ENCODE measurements around the gene CCDC33. TPM values are rescaled to one million over a fixed set of nuclear protein-coding genes. Genes with fewer than 3 reads are reported as not detected.

Gene CCDC33
- polyA plus RNA-seq, 1 of the 3 experiments (the other 2 are of a cell fraction) = 4.0 TPM

DNA sequence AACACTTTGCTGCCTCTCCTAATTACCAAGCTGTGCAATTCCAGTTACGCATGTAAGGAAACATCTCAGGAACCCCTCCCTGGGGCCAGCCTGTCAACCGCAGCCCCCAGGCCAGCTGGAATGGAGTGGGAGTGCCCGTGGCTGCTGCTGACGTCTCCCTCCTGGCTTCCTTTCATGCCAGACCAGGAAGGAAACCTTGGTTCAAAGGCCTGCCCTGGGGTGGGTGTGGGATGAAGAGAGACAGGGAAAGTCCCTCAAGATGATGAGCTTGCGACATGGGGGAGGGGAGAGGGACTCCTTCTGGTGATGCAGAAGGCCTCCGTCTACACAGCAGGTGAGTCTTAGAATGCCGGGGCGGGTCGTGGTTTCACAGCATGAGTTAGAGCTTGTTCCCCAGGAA is 142.7 kb downstream of the CCDC33 start (continued):
- TF ChIP-seq, protein P1, sequence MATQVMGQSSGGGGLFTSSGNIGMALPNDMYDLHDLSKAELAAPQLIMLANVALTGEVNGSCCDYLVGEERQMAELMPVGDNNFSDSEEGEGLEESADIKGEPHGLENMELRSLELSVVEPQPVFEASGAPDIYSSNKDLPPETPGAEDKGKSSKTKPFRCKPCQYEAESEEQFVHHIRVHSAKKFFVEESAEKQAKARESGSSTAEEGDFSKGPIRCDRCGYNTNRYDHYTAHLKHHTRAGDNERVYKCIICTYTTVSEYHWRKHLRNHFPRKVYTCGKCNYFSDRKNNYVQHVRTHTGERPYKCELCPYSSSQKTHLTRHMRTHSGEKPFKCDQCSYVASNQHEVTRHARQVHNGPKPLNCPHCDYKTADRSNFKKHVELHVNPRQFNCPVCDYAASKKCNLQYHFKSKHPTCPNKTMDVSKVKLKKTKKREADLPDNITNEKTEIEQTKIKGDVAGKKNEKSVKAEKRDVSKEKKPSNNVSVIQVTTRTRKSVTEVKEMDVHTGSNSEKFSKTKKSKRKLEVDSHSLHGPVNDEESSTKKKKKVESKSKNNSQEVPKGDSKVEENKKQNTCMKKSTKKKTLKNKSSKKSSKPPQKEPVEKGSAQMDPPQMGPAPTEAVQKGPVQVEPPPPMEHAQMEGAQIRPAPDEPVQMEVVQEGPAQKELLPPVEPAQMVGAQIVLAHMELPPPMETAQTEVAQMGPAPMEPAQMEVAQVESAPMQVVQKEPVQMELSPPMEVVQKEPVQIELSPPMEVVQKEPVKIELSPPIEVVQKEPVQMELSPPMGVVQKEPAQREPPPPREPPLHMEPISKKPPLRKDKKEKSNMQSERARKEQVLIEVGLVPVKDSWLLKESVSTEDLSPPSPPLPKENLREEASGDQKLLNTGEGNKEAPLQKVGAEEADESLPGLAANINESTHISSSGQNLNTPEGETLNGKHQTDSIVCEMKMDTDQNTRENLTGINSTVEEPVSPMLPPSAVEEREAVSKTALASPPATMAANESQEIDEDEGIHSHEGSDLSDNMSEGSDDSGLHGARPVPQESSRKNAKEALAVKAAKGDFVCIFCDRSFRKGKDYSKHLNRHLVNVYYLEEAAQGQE (IDR thresholded peaks at IDR 0.05; ENCODE audit: low read depth, low read length) = no peak
- no peak for TF ChIP-seq TAF1 (IDR thresholded peaks at IDR 0.05; ENCODE audit: borderline replicate concordance, low read depth, low read length)

DNA sequence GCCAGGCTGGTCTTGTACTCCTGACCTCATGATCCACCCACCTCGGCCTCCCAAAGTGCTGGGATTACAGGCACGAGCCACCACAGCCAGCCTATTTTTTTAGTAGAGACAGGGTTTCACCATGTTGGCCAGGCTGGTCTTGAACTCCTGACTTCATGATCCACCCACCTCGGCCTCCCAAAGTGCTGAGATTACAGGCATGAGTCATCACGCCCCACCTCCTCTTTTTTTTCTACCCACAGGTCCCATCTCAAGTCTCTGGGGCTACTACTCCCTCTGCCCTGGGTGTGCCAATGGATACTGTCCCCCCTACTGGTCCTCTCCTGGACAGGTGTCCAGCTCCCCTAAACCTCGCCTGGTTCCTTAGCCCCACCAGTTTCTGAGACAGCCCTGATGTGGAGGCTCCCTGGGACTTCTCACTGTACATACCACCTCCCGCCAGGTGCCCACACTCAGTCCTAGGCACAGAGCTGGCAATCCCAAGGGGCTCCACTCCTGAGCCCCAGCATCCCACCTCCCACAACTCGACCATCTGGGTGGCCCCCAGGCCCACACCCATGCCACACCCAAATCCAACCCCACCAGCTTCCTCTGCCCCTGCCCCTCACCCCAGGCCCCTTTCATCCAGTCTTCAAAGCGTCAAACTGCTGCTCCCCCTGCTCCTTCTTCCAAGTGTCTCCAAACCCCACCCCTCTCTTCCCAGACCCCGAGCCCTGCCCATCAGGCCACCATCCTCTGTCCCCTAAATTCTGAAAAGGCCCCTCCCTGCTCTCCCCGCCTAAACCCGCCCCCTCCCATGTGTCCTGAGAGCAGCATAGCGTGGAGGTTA is 144.4 kb downstream of the CCDC33 start:
- 54% methylated on average over 11 of the region's 12 CpGs for WGBS (ENCODE audit: low lambda C conversion rate)

DNA sequence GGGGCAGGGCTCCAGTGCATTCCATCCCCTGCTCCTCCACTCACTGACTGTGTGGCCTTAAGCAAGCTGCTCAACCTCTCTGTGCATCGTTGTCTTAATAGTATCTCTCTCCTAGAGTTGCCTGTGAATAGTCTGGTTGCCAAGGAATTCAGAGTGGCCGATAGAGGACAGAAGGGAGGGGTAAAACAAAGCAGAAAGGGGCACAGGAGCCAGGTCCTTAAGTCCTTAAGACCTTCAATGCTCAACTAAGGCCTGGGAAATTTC is 145.0 kb downstream of the CCDC33 start:
- POLR2A ChIA-PET = no interaction called here
- no peak overlapping the region for H2AFZ ChIP-seq (ENCODE audit: low read depth)
- TF ChIP-seq RCOR1 (IDR thresholded peaks at IDR 0.05; ENCODE audit: low read length) (no peak), EZH2phosphoT487 (IDR thresholded peaks at IDR 0.05; ENCODE audit: borderline replicate concordance, low read depth) (no peak), NRF1 (IDR thresholded peaks at IDR 0.05; ENCODE audit: low read depth, low read length) (no peak), YY1 (IDR thresholded peaks at IDR 0.05; ENCODE audit: low read depth) (no peak), EP300 (IDR thresholded peaks at IDR 0.05; ENCODE audit: borderline replicate concordance in 1 of 2, low read depth in 1 of 2, low read length in 1 of 2) (no peak)
- TF ChIP-seq, protein P2, sequence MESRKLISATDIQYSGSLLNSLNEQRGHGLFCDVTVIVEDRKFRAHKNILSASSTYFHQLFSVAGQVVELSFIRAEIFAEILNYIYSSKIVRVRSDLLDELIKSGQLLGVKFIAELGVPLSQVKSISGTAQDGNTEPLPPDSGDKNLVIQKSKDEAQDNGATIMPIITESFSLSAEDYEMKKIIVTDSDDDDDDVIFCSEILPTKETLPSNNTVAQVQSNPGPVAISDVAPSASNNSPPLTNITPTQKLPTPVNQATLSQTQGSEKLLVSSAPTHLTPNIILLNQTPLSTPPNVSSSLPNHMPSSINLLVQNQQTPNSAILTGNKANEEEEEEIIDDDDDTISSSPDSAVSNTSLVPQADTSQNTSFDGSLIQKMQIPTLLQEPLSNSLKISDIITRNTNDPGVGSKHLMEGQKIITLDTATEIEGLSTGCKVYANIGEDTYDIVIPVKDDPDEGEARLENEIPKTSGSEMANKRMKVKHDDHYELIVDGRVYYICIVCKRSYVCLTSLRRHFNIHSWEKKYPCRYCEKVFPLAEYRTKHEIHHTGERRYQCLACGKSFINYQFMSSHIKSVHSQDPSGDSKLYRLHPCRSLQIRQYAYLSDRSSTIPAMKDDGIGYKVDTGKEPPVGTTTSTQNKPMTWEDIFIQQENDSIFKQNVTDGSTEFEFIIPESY (IDR thresholded peaks at IDR 0.05; ENCODE audit: borderline replicate concordance, low read depth) = no peak
- TF ChIP-seq, protein P3, sequence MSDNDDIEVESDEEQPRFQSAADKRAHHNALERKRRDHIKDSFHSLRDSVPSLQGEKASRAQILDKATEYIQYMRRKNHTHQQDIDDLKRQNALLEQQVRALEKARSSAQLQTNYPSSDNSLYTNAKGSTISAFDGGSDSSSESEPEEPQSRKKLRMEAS (IDR thresholded peaks at IDR 0.05; ENCODE audit: low read depth) = no peak
- TF ChIP-seq, protein P1 (IDR thresholded peaks at IDR 0.05; ENCODE audit: low read depth, low read length) = no peak
- TF ChIP-seq, protein P4, sequence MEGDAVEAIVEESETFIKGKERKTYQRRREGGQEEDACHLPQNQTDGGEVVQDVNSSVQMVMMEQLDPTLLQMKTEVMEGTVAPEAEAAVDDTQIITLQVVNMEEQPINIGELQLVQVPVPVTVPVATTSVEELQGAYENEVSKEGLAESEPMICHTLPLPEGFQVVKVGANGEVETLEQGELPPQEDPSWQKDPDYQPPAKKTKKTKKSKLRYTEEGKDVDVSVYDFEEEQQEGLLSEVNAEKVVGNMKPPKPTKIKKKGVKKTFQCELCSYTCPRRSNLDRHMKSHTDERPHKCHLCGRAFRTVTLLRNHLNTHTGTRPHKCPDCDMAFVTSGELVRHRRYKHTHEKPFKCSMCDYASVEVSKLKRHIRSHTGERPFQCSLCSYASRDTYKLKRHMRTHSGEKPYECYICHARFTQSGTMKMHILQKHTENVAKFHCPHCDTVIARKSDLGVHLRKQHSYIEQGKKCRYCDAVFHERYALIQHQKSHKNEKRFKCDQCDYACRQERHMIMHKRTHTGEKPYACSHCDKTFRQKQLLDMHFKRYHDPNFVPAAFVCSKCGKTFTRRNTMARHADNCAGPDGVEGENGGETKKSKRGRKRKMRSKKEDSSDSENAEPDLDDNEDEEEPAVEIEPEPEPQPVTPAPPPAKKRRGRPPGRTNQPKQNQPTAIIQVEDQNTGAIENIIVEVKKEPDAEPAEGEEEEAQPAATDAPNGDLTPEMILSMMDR (IDR thresholded peaks at IDR 0.05) = no peak

More for the DNA sequence above, 144.4 kb downstream of the CCDC33 start:
- DNase-seq = no peak
- Histone ChIP-seq H4K20me1 (ENCODE audit: insufficient read depth) (no peaks in the 10 kb centered on the region), H3K27me3 (ENCODE audit: insufficient read depth) (no peaks in the 10 kb centered on the region), H3K9ac (no peak overlapping the region), H3K4me1 (ENCODE audit: control insufficient read depth in 1 of 2, insufficient read depth in 2 of 2, low read depth in 1 of 2, low read length in 1 of 2) (peaks cover 0 to 6% of the 10 kb centered on the region in 2 experiments; a peak in 1 of 4 replicates), H3K9me2 (no peaks in the 10 kb centered on the region), H3K4me3 (ENCODE audit: low read depth in 2 of 2, low read length in 1 of 2) (no peak overlapping the region), H2AFZ (ENCODE audit: low read depth) (no peak overlapping the region), H3K27ac (ENCODE audit: low read depth in 2 of 2, low read length in 1 of 2) (no peak overlapping the region), H3K36me3 (replicated peaks in 1 of 2; ENCODE audit: control insufficient read depth in 1 of 2, insufficient read depth in 2 of 2, low read length in 1 of 2) (no peaks in the 10 kb centered on the region), H3K4me2 (no peak overlapping the region), H3K79me2 (ENCODE audit: insufficient read depth) (no peaks in the 10 kb centered on the region), H3K9me3 (no peaks in the 10 kb centered on the region), H3F3A (replicated peaks; ENCODE audit: insufficient read depth) (no peaks in the 10 kb centered on the region)
- ChIA-PET POLR2A (no interaction called here), CTCF (interaction anchor here (0.6 to 23.8 kb wide), 4 partner anchors 8 to 64 kb away, joined by 3 to 779 read pairs (median 18); partner anchors contain the start of genes CYP11A1, SEMA7A and UBL7)
- TF ChIP-seq SMC3 (IDR thresholded peaks at IDR 0.05; ENCODE audit: low read depth, low read length) (no peak), POLR2AphosphoS5 (IDR thresholded peaks at IDR 0.05; ENCODE audit: low read depth, low read length) (no peak)

More for the DNA sequence above, 145.0 kb downstream of the CCDC33 start:
- Histone ChIP-seq H3K27me3 (ENCODE audit: insufficient read depth) (no peaks in the 10 kb centered on the region), H3K27ac (ENCODE audit: low read depth in 2 of 2, low read length in 1 of 2) (no peak overlapping the region), H3K9me3 (no peaks in the 10 kb centered on the region), H3K79me2 (ENCODE audit: insufficient read depth) (no peaks in the 10 kb centered on the region), H3K36me3 (replicated peaks in 1 of 2; ENCODE audit: control insufficient read depth in 1 of 2, insufficient read depth in 2 of 2, low read length in 1 of 2) (no peaks in the 10 kb centered on the region), H3K4me1 (ENCODE audit: control insufficient read depth in 1 of 2, insufficient read depth in 2 of 2, low read depth in 1 of 2, low read length in 1 of 2) (peaks cover 0 to 11% of the 10 kb centered on the region in 2 experiments; a peak in 1 of 4 replicates), H3F3A (replicated peaks; ENCODE audit: insufficient read depth) (no peaks in the 10 kb centered on the region), H3K4me3 (ENCODE audit: low read depth in 2 of 2, low read length in 1 of 2) (no peak overlapping the region), H4K20me1 (ENCODE audit: insufficient read depth) (no peaks in the 10 kb centered on the region), H3K4me2 (no peak overlapping the region), H3K9ac (no peak overlapping the region), H3K9me2 (no peaks in the 10 kb centered on the region)
- DNase-seq = no peak
- CTCF ChIA-PET = interaction anchor here (0.6 to 23.8 kb wide), 7 partner anchors 8 to 388 kb away, joined by 3 to 779 read pairs (median 11); partner anchors contain the start of genes CYP11A1, SEMA7A and UBL7
- WGBS (ENCODE audit: low lambda C conversion rate) = 73% methylated on average over 2 of the region's 2 CpGs
